NCI-H345 treated with DMSO at 0.1 percent for 48 hours (cell line): ENCODE measurements around the gene GABPB2.

Experiments used
- DNase-seq: peaks from one replicate; lab custom pipeline; 2025; ENCODE audit not compliant: unreplicated experiment; lab: John Stamatoyannopoulos, UW

The GABPB2 gene

GRCh38 chr1:151070474-151071276 is at the start of gene GABPB2:
GABPB2 (plus strand) TSS chr1:151070761; CDS start chr1:151088190, 17,429 bp downstream.
- DNase-seq = peak; percentile 99

- DNase-seq = peak; percentile 78
Observed at GRCh38 chr1:151024540-151025146, 45.9 kb upstream of the GABPB2 start.

GRCh38 chr1:151026460-151026859 is 44.1 kb upstream of the GABPB2 start:
- no peak for DNase-seq

DNA sequence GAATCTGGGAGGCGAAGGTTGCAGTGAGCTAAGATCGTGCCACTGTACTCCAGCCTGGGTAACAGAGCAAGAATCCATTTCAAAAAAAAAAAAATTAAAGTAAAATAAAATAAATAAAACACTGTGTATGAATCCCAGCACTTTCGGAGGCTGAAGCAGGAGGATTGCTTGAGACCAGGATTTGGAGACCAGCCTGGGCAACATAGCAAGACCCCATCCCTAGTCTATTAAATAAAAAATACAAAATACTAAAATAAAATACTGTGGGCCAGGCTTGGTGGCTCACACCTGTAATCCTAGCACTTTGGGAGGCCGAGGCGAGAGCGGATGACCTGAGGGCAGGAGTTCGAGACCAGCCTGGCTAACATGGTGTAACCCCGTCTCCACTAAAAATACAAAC is 38.4 kb upstream of the GABPB2 start:
- DNase-seq = no peak

DNA sequence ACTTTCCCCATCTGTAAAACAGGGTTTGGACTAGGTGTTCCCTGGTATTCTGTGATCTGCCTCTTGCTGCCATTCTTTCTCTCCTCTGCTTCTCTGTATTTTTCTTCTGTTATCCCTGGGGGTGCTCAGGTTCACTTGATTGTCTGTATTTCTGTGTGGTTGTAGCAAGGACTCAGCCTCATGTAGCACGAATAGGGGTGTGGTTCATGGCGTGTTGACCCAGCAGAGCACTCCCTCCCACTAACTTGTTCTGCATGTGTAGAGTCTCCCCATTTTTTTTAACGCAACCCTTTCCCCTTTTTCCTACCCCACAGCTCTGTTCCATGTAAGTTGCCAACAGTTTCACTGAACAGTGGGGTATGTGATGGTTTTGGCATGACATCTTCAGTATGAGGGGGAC is 35.4 kb upstream of the GABPB2 start:
- no peak for DNase-seq

DNA sequence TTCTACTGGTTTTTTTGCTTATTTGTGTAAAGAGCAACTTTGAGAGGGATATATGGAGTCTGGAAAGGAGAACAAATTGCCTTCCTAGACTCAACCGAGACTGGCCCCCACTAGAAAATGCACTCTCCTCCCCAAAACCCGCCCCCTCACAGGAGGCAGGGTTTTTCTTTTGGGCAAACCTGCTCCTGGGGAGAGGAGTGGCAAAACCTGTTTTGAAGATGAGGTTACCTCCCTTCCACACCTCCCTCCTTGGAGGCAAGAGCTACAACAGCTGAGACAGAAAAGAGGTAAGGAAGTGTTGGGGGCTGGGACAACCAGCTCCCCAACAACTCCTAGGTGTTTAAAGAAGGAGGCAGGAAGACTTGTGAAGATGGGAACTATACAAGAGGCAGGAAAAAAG is 34.2 kb upstream of the GABPB2 start, which contains the start of gene BNIPL:
Gene BNIPL (plus strand): TSS at position 231 of the 400 bp plus-strand sequence. CDS start 140 bp downstream, at position 371.
- no peak for DNase-seq

GRCh38 chr1:151037032-151037431 is 33.5 kb upstream of the GABPB2 start:
- no peak for DNase-seq

GRCh38 chr1:151039521-151039920 is 31.0 kb upstream of the GABPB2 start:
- no peak for DNase-seq

- DNase-seq = no peak
Observed at GRCh38 chr1:151043163-151043562, 27.4 kb upstream of the GABPB2 start.

GRCh38 chr1:151047591-151047924 is 23.0 kb upstream of the GABPB2 start, which contains the start of gene C1orf56:
C1orf56 (plus strand) TSS chr1:151047751; CDS start chr1:151047848, 97 bp downstream.
- peak; percentile 88 for DNase-seq

- peak; percentile 83 for DNase-seq
Observed at GRCh38 chr1:151047925-151048644, 22.5 kb upstream of the GABPB2 start.

- no peak for DNase-seq
Observed at GRCh38 chr1:151048645-151049032, 21.9 kb upstream of the GABPB2 start.

DNA sequence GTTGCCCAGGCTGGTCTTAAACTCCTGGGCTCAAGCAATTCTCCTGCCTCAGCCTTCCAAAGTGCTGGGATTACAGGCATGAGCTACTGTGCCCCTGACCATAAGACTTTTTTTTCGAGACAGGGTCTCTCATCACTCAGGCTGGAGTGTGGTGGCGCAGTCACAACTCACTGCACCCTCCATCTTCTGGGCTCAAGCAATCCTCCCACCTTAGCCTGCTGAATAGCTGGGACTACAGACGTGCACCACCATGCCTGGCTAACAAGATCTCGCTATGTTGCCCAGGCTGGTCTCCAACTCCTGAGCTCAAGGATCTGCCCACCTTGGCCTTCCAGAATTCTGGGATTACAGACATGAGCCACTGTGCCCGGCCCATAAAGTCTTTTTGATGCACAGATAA is 21.1 kb upstream of the GABPB2 start:
- no peak for DNase-seq

DNA sequence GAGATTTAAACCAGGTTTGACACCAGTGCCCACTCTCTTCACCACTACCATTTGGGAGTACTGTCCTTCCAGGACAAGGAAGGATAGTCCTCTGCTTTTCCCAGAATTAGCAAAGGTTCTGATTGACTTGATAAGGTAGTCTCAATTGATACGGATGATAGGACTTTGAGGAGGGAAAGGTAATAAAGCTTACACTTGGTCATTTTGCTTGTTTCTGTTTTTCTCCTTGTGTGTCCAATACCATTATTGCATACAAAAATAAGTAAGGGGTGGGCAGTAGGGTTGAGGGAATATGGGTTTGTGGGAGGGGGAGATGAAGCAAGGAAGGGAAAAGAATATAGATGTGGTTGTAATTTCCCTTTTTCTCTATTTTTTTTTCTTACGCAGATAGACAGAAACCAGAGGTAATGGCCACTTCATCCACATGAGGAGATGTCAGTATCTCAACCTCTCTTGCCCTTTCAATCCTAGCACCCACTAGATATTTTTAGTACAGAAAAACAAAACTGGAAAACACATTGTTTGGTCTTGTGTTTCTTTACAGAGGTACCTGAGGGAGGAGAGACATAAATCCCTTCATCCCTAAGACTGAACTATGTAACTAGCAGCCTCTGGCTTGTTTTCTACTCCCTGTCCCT is 20.4 kb upstream of the GABPB2 start:
- no peak for DNase-seq

DNA sequence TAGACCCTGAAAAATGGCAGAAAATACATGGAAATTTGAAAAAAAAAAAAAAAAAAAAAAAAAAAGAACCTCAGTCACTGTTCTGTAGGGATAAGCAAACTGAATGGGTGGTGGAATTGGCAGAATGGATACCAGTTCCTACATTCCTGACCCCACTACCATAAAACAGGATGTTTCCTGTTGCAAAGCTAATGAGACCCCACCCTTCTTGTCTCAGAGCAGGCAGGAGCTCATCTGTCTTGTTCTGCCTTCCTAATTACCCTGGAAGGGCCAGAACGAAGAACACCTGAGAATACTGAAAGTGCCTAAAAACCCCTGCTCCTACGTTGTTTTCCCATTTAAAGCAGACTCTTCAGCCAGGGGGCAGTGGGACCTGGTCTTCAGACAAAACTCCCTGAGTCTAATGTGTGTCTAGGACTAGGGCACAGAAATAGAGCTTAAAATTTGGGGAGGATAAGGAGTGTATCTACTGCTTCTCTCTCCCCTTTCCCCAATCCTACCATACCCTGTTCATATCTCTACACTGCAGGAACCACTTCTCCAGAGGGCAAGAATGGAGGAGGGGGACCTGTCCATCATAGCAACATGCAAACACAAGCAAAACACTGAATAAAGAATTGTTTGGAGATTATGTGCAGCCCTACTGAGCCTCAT is 19.1 kb upstream of the GABPB2 start:
- no peak for DNase-seq

DNA sequence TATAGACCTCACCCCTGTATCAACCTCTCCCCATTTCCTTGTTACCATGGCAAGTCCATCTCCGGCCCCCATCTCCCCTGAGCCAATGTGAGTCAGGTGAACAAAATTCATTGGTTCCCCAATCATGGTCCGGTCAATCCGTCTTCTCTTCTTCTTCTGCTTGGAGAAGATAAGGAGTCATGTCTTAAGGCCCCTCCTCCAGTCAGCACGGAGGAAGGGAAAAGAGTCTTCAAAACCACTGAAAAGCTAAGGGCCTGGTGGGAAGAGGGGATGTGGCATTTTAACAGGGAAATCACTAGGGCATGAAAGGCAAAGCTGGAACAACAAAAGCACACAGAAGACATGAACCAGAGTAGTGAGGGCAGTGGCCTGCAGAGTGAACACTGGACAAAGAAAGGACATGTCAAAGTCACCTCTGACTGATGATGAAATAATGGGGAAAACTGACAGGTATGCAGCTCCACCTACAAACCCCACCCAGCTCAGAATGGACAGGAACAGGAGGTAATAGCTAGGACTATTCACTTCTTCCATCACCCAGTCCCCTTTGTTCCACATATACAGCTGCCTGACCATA is 15.5 kb upstream of the GABPB2 start:
- no peak for DNase-seq

GRCh38 chr1:151055581-151055980 is 15.0 kb upstream of the GABPB2 start:
- no peak for DNase-seq

- DNase-seq = no peak
Observed at GRCh38 chr1:151056149-151056548, 14.4 kb upstream of the GABPB2 start.

DNA sequence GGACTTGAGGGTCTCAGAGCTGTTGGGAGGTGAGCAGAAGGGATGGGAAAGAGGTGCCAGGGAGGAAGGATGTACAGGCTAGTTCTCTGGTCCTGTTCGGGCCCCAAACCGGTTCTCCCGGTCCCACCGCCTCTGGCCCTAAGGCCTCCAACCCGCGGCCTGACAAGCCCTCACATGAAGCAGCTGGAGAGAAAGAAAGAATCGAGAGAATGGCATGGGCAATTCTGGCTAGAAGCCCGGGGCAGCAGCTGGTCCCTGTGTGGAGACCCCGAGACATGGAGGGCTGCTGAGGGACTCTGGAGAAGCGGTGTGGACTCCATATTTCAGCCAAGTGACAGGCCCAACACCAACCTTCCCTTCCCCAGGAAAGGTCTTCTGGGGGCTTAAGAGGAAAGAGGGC is 11.9 kb upstream of the GABPB2 start:
- peak; percentile 67 for DNase-seq
